Endothelial cell of umbilical vein (primary cell): ENCODE measurements around the gene ABTB2. TPM values are rescaled to one million over a fixed set of nuclear protein-coding genes. Genes with fewer than 3 reads are reported as not detected.

Experiments
- BruUV-seq: library from RNA; stranded (reverse); fragments of 400-500 nt; replicated peaks from 2 replicates; lab custom pipeline; 2021; lab: Mats Ljungman, UMichigan
- CTCF ChIA-PET: fragments of 300-600, 350-600 bp; sonication (Branson Sonifier 250); formaldehyde crosslinking; loops from one replicate; lab custom pipeline; 2021; ENCODE audit warnings: antibody characterized with exemption, inconsistent platforms; lab: Charles Lee
- POLR2A ChIA-PET: fragments of 300-600, 350-600 bp; sonication (Branson Sonifier 250); formaldehyde crosslinking; loops from one replicate; lab custom pipeline; 2021; ENCODE audit warnings: antibody characterized with exemption, inconsistent platforms; lab: Charles Lee
- DNase-seq: peaks from one replicate; pipeline ENCODE4 v3.0.0-alpha.2; 2011; ENCODE audit warnings: low read depth, low spot score
- FAIRE-seq: peaks from 2 replicates; lab custom pipeline; 2011; peaks lifted over from hg19 to GRCh38; lab: Jason Lieb, UNC
- H2AFZ ChIP-seq: 2 replicates; pipeline ENCODE4 v1.6.0; 2012; ENCODE audit warnings: low read depth, low read length, control low read depth, inconsistent platforms
- H3K27ac ChIP-seq: 2 replicates; pipeline ENCODE4 v1.5.1; 2011; ENCODE audit warnings: low read depth, mild to moderate bottlenecking, control low read depth, low read length, moderate library complexity; ENCODE audit not compliant: insufficient read depth
- H3K27me3 ChIP-seq, 2 experiments: 2 replicates each; pipeline versions ENCODE4 v1.6.0 to v1.6.1; 2011; ENCODE audit warnings: low read length in 2 of 2, mixed read lengths in 1 of 2; ENCODE audit not compliant: control insufficient read depth in 2 of 2, insufficient read depth in 2 of 2
- H3K36me3 ChIP-seq, 2 experiments: 2 replicates in 1 of 2; 3 replicates in 1 of 2; pipeline ENCODE4 v1.5.1; 2011; ENCODE audit warnings: low read length in 2 of 2, mild to moderate bottlenecking in 1 of 2, moderate library complexity in 1 of 2; ENCODE audit not compliant: control insufficient read depth in 2 of 2, insufficient read depth in 2 of 2; ENCODE audit errors: extremely low read depth in 1 of 2
- H3K4me1 ChIP-seq: 3 replicates; pipeline ENCODE4 v1.5.1; 2011; ENCODE audit warnings: mild to moderate bottlenecking, low read length; ENCODE audit not compliant: control insufficient read depth, insufficient read depth; ENCODE audit errors: extremely low read depth
- H3K4me2 ChIP-seq: 2 replicates; pipeline ENCODE4 v1.6.1; 2011; ENCODE audit warnings: low read length, control low read depth, mixed read lengths; ENCODE audit not compliant: insufficient read depth
- H3K4me3 ChIP-seq, 3 experiments: fragments of 200-600 bp in 1 of 3; sonication (generic), shearing (Covaris generic) in 1 of 3; replicated peaks in 1 of 3; 2 replicates each; pipeline ENCODE4 v1.5.1; 2011 to 2016; ENCODE audit warnings: control low read depth in 3 of 3, low read length in 3 of 3, mild to moderate bottlenecking in 2 of 3, inconsistent platforms in 1 of 3, low read depth in 1 of 3, moderate library complexity in 1 of 3; ENCODE audit not compliant: insufficient read depth in 1 of 3
- H3K79me2 ChIP-seq: 2 replicates; pipeline ENCODE4 v1.6.0; 2012; ENCODE audit warnings: low read length, inconsistent platforms; ENCODE audit not compliant: control insufficient read depth, insufficient read depth
- H3K9ac ChIP-seq: replicated peaks from 2 replicates; pipeline ENCODE3; 2011; ENCODE audit warnings: low read length, control low read depth; ENCODE audit not compliant: insufficient read depth; ENCODE audit errors: extremely low read depth
- H3K9me1 ChIP-seq: replicated peaks from 3 replicates; pipeline ENCODE4 v1.6.0; 2011; ENCODE audit warnings: mild to moderate bottlenecking, low read length; ENCODE audit not compliant: control insufficient read depth, insufficient read depth; ENCODE audit errors: extremely low read depth
- H3K9me3 ChIP-seq: replicated peaks from 2 replicates; pipeline ENCODE4 v1.5.1; 2012; ENCODE audit warnings: low read length, inconsistent platforms; ENCODE audit not compliant: control insufficient read depth, insufficient read depth
- H4K20me1 ChIP-seq: replicated peaks from 2 replicates; pipeline ENCODE3; 2011; ENCODE audit warnings: mild to moderate bottlenecking, low read length; ENCODE audit not compliant: control insufficient read depth, insufficient read depth; ENCODE audit errors: extremely low read depth
- EZH2 ChIP-seq: IDR thresholded peaks from 2 replicates; pipeline ENCODE4 v1.6.1; 2012; ENCODE audit warnings: borderline replicate concordance, low read depth, mild to moderate bottlenecking, moderate library complexity, low read length, inconsistent platforms; ENCODE audit not compliant: severe bottlenecking
- FOS ChIP-seq: IDR thresholded peaks from 2 replicates; pipeline ENCODE4 v1.6.1; 2011; ENCODE audit warnings: mild to moderate bottlenecking, low read length, moderate library complexity, borderline replicate concordance; ENCODE audit not compliant: insufficient read depth
- GATA2 ChIP-seq: IDR thresholded peaks from 2 replicates; pipeline ENCODE4 v1.7.0; 2011; ENCODE audit warnings: low read depth, mild to moderate bottlenecking, moderate library complexity, mixed read lengths, low read length; ENCODE audit not compliant: insufficient read length, insufficient read depth
- JUN ChIP-seq: IDR thresholded peaks from 2 replicates; pipeline ENCODE4 v1.6.1; 2011; ENCODE audit warnings: borderline replicate concordance, low read depth; ENCODE audit not compliant: insufficient read length, insufficient read depth
- MYC ChIP-seq: IDR thresholded peaks from one replicate; pipeline ENCODE4 v1.6.1; 2011; ENCODE audit warnings: mild to moderate bottlenecking, low read depth, low read length
- POLR2A ChIP-seq: IDR thresholded peaks from 2 replicates; pipeline ENCODE4 v1.6.1; 2012; ENCODE audit warnings: low read depth, mild to moderate bottlenecking, control low read depth, low read length
- POLR2AphosphoS5 ChIP-seq: IDR thresholded peaks from 2 replicates; pipeline ENCODE4 v1.6.1; 2012; ENCODE audit warnings: low read depth, mild to moderate bottlenecking, control low read depth, low read length, moderate library complexity; ENCODE audit not compliant: insufficient read depth
- dilution Hi-C: fragments of 300-500 bp; cut with MboI; formaldehyde crosslinking; loops from one replicate; pipeline ENCODE4 v1.15.0; 2019; ENCODE audit warnings: low sequenced_read_pairs; ENCODE audit not compliant: extremely low pct_ligation_motif_present
- intact Hi-C: fragments of 100-400 bp; cut with micrococcal nuclease; formaldehyde crosslinking; loops from one replicate; pipeline ENCODE4 v1.10.0; 2022
- polyA plus RNA-seq, 4 experiments: library from polyadenylated mRNA; depleted of rRNA in 3 of 4; stranded (reverse) in 3 of 4; unstranded in 1 of 4; fragments of >200 nt; gene quantifications; 2 replicates each; pipeline versions ENCODE4 v1.2.1 to v1.2.3, GENCODE V29; 2011 to 2012; ENCODE audit warnings: missing spikeins in 1 of 4
- total RNA-seq: library from RNA; stranded (reverse); gene quantifications from 2 replicates; pipeline ENCODE4 v1.2.3, GENCODE V29; 2021
- TF ChIP-seq, protein P1 (sequence below), 2 donors: IDR thresholded peaks; 1 replicate in 1 of 2; 2 replicates in 1 of 2; pipeline ENCODE4 v1.5.1; 2011; ENCODE audit warnings: low read length in 2 of 2, mild to moderate bottlenecking in 2 of 2, moderate library complexity in 2 of 2, control low read depth in 1 of 2, inconsistent platforms in 1 of 2, low read depth in 1 of 2; ENCODE audit not compliant: insufficient read depth in 1 of 2; ENCODE audit errors: extremely low read depth in 1 of 2
- TF ChIP-seq, protein P2 (sequence below): IDR thresholded peaks from 2 replicates; pipeline ENCODE4 v1.6.1; 2011; ENCODE audit not compliant: insufficient read depth, insufficient read length

The ABTB2 gene
- total and polyA plus RNA-seq, 2 donors (not counting 3 experiments of a cell fraction or from before 2014, with no cell fraction given) = 0.11 to 0.14 TPM

DNA sequence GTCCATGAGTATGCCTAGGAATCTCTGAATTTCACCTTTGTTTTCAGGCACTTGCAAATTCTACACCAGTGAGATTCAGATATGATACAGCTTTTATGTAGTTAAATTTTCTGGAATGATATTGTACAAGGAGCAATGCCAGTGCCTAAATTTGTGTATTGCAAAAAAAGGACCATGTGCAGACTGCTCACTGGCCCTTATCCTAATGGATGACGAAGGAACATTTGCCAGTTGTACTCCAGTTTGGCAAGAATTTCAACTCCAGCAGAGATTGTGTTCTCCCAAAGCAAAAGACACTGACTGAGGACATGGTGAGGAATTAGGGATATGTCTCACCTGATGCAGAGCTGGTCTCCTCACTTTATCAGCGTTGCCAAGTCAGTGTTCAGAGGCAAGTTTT is 243.8 kb downstream of the ABTB2 start:
- no peaks in the 10 kb centered on the region for H3K4me1 ChIP-seq
- H3K36me3 ChIP-seq = peaks cover 30 to 37% of the 10 kb centered on the region in 2 experiments
- no peak overlapping the region for H3K9ac ChIP-seq
- TF ChIP-seq JUN (no peak), EZH2 (no peak), POLR2A (no peak), MYC (no peak)
- TF ChIP-seq, protein P1, sequence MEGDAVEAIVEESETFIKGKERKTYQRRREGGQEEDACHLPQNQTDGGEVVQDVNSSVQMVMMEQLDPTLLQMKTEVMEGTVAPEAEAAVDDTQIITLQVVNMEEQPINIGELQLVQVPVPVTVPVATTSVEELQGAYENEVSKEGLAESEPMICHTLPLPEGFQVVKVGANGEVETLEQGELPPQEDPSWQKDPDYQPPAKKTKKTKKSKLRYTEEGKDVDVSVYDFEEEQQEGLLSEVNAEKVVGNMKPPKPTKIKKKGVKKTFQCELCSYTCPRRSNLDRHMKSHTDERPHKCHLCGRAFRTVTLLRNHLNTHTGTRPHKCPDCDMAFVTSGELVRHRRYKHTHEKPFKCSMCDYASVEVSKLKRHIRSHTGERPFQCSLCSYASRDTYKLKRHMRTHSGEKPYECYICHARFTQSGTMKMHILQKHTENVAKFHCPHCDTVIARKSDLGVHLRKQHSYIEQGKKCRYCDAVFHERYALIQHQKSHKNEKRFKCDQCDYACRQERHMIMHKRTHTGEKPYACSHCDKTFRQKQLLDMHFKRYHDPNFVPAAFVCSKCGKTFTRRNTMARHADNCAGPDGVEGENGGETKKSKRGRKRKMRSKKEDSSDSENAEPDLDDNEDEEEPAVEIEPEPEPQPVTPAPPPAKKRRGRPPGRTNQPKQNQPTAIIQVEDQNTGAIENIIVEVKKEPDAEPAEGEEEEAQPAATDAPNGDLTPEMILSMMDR (IDR thresholded peaks at IDR 0.05; ENCODE audit: extremely low read depth in 1 of 2, insufficient read depth in 1 of 2, low read depth in 1 of 2, low read length in 2 of 2) = no peak
- no peaks in the 10 kb centered on the region for H4K20me1 ChIP-seq
- intact Hi-C loops = no loop called here
- no TSS peak for BruUV-seq
- ChIA-PET CTCF (no interaction called here), POLR2A (no interaction called here)
- dilution Hi-C loops = no loop called here
- no peaks in the 10 kb centered on the region for H3K9me3 ChIP-seq
- H3K79me2 ChIP-seq = peaks cover 3% of the 10 kb centered on the region
- DNase-seq = no peak
- H3K27me3 ChIP-seq = no peaks in the 10 kb centered on the region
- no peak for FAIRE-seq
- H2AFZ ChIP-seq = no peak overlapping the region
- no peak overlapping the region for H3K4me2 ChIP-seq
- no peaks in the 10 kb centered on the region for H3K9me1 ChIP-seq
- no peak overlapping the region for H3K27ac ChIP-seq
- no peak overlapping the region for H3K4me3 ChIP-seq

DNA sequence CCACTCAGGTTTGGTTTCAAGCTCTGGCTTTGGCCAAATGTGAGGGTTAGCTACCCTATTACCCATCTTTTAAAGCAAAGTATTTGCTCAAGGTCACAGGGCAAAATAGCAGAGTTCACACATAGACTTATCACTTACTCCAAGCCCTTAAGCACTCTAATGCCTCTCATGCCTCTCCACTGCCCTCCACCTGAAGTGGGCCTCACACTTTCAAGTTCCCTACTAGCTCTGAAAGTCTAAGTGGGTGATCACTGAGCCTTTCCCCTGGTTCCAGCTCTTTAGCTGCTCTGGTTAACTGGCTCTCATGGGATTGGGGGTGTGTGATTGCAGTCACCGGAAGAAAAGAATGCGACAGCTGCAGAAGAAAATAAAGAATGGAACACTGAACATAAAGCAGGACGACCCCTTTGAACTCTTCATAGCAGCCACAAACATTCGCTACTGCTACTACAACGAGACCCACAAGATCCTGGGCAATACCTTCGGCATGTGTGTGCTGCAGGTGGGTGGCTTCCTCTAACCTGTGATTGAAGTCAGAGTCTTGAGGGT is 246.0 kb downstream of the ABTB2 start:
- Histone ChIP-seq H3K27ac (no peak overlapping the region), H3K36me3 (peaks cover 19 to 26% of the 10 kb centered on the region in 2 experiments), H3K9me1 (no peaks in the 10 kb centered on the region), H3K4me2 (no peak overlapping the region), H3K9me3 (no peaks in the 10 kb centered on the region), H3K4me1 (peaks cover 3% of the 10 kb centered on the region), H2AFZ (no peak overlapping the region), H4K20me1 (no peaks in the 10 kb centered on the region), H3K27me3 (no peaks in the 10 kb centered on the region), H3K79me2 (peaks cover 22% of the 10 kb centered on the region), H3K4me3 (no peak overlapping the region), H3K9ac (no peak overlapping the region)
- CTCF ChIA-PET = interaction anchor here (1.3 to 1.5 kb wide), 2 partner anchors 23 to 115 kb away, joined by 3 to 5 read pairs; no protein-coding TSS in a partner anchor
- intact Hi-C loops = no loop called here
- POLR2A ChIA-PET = no interaction called here
- dilution Hi-C loops = no loop called here
- no peak for DNase-seq
- BruUV-seq = no TSS peak
- FAIRE-seq = no peak
- TF ChIP-seq EZH2 = no peak
- no peak for TF ChIP-seq FOS
- TF ChIP-seq, protein P2, sequence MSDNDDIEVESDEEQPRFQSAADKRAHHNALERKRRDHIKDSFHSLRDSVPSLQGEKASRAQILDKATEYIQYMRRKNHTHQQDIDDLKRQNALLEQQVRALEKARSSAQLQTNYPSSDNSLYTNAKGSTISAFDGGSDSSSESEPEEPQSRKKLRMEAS = no peak
- TF ChIP-seq MYC = no peak
- TF ChIP-seq POLR2A = no peak
- TF ChIP-seq GATA2 = no peak
- TF ChIP-seq JUN = no peak
- no peak for TF ChIP-seq POLR2AphosphoS5
- TF ChIP-seq, protein P1 (IDR thresholded peaks at IDR 0.05; ENCODE audit: extremely low read depth in 1 of 2, insufficient read depth in 1 of 2, low read depth in 1 of 2, low read length in 2 of 2) = no peak
